ENCODE data around the gene MAP1S.

The MAP1S gene

GRCh38 chr19:17733127-17733526 lies 13.8 kb downstream of the MAP1S start:
- no peak for DNase-seq (ENCODE audit: low read depth)
- H3K4me3 ChIP-seq (ENCODE audit: low read depth, low read length), result no peak overlapping the region
- TF ChIP-seq, protein P1, sequence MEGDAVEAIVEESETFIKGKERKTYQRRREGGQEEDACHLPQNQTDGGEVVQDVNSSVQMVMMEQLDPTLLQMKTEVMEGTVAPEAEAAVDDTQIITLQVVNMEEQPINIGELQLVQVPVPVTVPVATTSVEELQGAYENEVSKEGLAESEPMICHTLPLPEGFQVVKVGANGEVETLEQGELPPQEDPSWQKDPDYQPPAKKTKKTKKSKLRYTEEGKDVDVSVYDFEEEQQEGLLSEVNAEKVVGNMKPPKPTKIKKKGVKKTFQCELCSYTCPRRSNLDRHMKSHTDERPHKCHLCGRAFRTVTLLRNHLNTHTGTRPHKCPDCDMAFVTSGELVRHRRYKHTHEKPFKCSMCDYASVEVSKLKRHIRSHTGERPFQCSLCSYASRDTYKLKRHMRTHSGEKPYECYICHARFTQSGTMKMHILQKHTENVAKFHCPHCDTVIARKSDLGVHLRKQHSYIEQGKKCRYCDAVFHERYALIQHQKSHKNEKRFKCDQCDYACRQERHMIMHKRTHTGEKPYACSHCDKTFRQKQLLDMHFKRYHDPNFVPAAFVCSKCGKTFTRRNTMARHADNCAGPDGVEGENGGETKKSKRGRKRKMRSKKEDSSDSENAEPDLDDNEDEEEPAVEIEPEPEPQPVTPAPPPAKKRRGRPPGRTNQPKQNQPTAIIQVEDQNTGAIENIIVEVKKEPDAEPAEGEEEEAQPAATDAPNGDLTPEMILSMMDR (IDR thresholded peaks at IDR 0.05; ENCODE audit: control insufficient read depth, extremely low read depth, insufficient read depth), result no peak

DNA sequence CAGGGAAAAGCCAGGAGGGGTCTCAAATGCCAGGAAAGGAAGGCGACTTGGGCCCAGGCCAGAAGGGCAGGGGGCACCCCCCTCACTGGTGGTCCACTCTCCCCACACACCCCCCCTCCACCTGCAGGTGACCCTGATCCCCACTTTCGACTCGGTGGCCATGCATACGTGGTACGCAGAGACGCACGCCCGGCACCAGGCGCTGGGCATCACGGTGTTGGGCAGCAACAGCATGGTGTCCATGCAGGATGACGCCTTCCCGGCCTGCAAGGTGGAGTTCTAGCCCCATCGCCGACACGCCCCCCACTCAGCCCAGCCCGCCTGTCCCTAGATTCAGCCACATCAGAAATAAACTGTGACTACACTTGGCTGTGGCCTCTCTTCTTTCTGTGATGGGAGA lies 14.9 kb downstream of the MAP1S start:
- TF ChIP-seq, protein P1 (IDR thresholded peaks at IDR 0.05; ENCODE audit: control insufficient read depth, extremely low read depth, insufficient read depth), result no peak
- no peak overlapping the region for H3K4me3 ChIP-seq (ENCODE audit: low read depth, low read length)
- no peak for DNase-seq (ENCODE audit: low read depth)

DNA sequence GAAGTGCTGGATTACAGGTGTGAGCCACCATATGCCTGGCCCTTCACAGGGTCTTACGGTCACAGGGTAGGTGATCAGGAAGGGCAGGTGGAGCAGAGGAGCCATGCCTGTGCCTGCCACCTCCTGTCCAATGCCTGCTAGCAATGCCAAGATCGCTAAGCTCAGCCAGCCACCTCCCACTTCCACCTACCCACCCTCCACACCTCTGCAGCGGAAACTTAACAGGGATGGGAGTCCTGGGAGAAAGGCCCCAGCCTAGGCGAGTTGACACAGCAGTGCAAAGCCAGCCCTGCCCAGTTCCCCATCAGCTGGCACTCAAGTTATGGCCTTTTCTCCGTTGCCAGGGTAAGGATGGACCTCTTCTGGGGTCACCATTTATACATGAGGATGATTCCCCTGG lies 16.1 kb downstream of the MAP1S start:
- no peak overlapping the region for H3K4me3 ChIP-seq (ENCODE audit: low read depth, low read length)
- no peak for DNase-seq (ENCODE audit: low read depth)
- TF ChIP-seq, protein P1 (IDR thresholded peaks at IDR 0.05; ENCODE audit: control insufficient read depth, extremely low read depth, insufficient read depth), result no peak

DNA sequence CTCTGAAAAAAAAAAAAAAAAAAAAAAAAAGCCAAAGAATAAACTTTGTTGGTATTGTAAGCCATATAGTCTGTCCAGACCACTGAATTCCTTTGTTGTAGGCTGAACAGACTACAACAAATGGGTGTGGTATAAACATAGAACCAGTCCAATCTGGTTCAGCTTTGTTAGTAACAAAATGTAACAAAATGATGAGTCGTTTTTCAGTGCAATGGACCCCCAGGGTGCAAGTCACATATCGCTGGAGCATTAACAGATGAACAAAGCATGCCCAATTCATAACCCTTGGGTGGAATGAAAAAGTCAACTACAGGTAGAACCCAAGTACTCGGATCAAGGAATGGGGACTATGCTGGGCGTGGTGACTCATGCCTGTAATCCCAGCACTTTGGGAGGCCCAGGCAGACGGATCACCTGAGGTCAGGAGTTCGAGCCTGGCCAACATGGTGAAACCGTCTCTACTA lies 18.4 kb downstream of the MAP1S start:
- no peak for DNase-seq (ENCODE audit: low read depth)

GRCh38 chr19:17739121-17739875 lies 20.0 kb downstream of the MAP1S start:
- DNase-seq (ENCODE audit: low read depth), result no peak
- TF ChIP-seq, protein P1 (IDR thresholded peaks at IDR 0.05; ENCODE audit: control insufficient read depth, extremely low read depth, insufficient read depth), result no peak
- no peak overlapping the region for H3K4me3 ChIP-seq (ENCODE audit: low read depth, low read length)

More for the DNA sequence above, 18.4 kb downstream of the MAP1S start:
- H3K4me3 ChIP-seq (ENCODE audit: low read depth, low read length), result no peak overlapping the region
- TF ChIP-seq, protein P1 (IDR thresholded peaks at IDR 0.05; ENCODE audit: control insufficient read depth, extremely low read depth, insufficient read depth), result no peak

DNA sequence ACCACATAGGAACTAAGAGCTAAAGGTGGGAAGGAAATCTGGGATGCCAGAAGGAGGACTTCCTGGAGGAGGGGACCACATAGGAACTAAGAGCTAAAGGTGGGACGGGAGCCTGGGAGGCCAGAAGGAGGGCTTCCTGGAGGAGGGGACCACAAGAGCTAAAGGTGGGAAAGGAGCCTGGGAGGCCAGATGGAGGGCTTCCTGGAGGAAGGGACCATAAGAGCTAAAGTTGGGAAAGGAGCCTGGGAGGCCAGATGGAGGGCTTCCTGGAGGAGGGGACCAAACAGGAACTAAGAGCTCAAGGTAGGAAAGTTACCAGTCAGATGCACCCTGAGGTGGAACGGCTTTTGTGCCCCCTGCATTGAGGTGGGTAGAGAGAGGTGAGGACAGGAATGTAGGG lies 22.2 kb downstream of the MAP1S start:
- H3K4me3 ChIP-seq (ENCODE audit: low read depth, low read length), result no peak overlapping the region
- no peak for DNase-seq (ENCODE audit: low read depth)
- TF ChIP-seq, protein P1 (IDR thresholded peaks at IDR 0.05; ENCODE audit: control insufficient read depth, extremely low read depth, insufficient read depth), result no peak
